Stimulated activated CD4-positive, alpha-beta T cell treated with anti-CD3 and anti-CD28 coated beads, Interleukin-1b, Interleukin-23, amount 100 ng/mL, for 1 hour (primary cell): ENCODE measurements around the gene TSPAN18.

ENCODE experiments used
- DNase-seq, 2 donors: peaks; one replicate each; pipeline ENCODE4 v3.0.0-alpha.2; 2020; ENCODE audit warnings: low read depth in 2 of 2

The TSPAN18 gene

DNA sequence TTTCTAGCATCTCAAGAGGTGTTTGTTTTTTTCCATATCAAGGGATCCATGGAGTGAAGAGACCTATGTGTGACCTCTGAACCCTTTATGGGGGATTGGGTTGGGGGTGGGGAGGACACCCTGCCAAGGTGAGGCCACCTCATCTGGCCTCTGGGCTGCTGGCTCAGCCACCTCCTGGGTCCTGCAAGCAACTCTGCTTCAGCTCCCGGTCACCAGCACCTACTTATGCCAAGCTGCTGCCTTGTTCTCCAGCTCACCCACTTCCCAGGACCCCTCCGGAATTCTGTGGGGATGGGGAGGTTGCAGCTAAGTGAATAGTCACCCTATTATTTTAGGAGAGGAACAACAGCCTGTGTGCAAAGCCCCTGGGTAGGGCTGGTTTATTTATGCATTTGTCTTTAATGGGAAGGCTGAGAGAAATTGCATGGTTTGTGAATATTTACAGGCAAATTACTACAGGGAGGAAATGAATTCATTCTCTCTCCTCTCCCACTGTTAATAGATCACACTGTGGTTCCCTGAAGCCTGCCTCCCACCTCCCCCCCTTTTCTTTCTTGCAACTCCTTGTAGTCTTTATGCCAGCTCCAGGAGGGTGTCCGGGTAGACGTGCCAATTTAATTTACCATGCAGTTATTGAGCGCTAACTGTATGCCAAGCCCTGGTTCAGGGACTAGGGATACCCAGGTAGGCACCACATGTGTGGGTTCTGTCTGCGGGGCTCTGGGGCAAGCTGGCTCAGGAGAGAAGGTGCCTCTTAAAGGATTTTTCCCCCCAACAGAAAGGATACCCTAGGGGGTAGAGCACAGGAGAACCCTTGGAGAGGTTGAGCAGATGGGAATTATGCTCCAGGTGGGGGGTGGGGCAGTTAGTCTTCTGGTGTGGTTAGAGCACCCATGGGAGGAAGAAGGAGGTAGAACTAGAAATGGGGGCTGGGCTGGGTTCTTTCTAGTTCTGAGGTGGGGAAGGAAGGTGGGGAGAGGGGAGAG, 50.7 kb downstream of the TSPAN18 start:
- no peak for DNase-seq

DNA sequence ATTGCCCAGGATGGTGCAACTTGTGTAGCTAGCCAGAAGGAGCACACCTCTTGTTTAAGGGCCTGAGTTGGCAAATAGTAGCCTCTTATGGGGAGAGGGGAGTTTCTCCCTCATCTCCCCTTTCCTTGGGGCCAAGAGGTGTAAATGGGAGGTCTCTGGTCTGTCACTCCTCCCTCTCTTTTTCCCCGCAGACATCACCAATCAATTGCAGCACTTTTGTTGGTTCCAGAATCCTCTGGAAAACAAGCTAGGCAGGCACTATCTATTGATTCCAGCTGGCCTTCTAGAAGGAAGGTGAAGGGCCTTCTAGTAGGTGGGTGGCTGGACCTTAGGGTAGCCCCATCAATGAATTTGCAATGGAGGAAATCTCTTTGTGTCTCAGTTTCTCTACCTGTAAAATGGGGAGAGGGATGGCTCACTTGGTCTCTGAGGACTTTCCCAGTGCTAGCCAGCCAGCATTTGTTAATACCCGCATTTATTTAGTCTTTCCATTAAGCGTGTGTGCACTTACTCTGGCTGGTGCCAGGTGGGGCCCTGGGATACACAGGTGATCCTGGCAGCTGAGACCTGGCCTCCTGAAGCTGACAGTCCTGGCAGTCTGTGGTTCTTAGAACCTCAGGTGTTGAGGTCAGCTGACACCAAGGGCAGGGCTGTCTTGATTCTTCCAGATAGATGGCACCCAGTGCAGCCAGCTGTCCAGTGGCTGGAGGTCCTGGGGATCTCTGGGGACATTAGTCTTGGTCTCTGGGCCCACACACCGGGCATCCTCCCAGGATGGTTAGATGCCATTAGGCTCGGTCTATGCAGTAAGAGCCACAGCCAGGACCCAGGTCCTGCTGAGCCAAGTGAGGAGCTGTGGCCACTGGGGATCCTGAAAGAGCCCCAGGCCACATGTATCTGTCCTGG, 51.7 kb downstream of the TSPAN18 start:
- no peak for DNase-seq

DNA sequence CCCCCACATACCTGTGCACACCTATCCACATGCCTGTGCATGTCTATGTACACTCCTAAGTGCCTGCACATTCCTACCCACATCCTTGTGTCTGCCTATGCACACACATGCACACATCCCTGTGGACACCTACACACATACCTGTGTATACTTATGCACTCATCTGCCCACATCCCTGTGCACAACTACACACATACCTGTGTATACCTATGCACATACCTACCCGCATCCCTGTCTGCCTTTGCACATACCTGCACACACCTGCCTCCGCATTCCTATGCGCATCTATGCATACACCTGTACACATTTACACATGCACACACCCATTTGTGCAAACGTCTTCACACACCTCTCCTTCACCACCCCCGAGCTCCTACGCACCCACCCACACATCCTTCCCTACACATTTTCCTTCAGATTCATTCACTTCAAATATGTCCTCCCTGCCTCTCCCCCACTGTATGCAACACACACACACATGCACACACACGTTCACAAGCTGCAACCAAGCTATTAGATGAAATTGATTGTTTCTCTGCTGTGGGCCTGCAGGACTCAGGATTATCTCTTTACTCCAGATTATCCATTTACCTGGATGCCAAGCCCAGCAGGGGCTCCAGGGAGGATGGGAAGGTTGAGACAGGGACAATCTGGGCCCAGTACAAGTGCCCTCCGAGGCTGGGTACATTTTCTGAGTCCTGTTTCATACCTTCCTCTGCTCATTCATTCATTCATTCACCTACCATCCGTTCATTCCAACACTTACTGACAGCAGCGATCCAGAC, 53.2 kb downstream of the TSPAN18 start:
- DNase-seq = no peak

DNA sequence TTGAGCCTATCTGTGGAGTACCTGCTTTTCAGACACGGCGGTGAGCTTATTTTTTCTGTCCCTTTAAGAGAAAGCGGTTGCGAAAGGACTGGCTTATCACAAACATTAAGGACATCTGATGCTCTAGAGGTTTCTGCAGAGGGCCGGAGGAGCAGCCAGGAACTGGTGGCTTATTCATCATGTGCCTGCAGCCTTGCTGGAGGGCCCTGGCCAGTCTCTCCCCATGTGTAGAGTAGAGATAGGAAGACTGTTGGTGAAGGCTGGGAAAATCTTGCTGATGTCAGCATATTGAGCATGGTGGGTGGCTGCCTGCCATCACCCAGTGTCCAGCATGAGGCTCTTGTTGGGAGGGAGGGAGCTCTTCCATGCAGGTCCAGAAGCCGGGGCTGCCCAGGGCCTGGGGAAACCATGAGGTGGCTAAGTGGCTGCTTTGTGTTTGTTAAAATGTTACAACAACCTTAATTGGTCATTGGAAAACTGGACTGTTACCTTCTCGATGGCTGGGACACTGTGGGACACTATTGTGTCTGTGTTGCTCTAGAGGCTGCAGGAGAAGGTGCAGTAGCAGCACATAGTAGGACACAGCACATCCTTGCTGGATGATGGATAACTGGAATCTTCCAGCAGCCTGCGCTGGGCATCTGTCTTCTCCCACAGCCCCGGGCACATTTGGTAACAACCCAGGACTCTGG, 54.3 kb downstream of the TSPAN18 start:
- DNase-seq = no peak

DNA sequence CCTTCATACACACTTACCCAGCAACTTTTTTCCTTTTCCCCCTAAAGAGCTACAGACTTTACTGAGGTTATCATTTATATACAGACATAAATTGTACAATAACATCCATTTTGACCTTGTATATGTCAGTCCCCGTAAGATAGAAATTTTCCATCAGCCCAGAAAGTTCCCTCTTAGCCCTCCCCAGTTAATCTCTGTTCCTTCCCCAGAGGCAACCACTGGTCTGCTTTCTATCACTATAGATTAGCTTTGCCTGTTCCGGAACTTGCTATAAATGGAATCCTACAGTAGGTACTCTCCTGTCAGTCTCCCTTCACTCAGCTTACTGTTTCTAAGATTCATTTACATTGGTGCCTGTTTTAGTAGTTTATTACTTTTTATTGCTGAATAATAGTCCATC, 54.9 kb downstream of the TSPAN18 start:
- DNase-seq = no peak

DNA sequence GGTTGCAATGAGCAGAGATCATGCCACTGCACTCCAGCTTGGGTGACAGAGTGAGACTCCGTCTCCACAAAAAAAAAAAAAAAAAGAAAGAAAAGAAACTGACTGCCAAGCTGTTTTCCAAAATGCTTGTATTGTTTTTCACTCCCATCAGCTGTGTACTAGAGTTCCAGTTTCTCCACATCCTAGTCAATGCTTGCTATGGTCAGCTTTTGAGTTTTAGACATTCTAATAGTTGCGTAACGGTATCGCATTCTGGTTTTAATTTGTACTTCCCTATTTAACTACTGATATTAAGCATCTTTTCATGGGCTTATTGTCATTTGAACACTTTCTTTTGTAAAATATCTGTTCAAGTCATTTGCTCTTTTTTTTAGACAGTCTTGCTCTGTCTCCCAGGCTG, 55.7 kb downstream of the TSPAN18 start:
- DNase-seq = no peak

DNA sequence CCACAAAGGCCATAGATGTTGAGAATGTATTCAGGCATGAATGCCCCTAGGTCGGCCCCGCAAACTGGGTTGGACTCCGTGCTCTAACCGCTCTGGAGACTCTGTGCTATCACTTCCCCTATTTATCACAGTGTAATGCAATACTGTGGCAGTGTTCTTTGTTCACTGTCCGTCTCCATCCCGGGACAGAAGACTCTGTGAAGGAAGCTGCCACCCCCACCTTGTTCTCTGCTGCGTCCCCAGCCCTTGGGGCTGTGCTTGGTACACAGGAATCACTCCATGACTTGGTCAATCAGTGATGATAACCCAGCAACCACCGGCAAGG, 57.6 kb downstream of the TSPAN18 start:
- DNase-seq = no peak

DNA sequence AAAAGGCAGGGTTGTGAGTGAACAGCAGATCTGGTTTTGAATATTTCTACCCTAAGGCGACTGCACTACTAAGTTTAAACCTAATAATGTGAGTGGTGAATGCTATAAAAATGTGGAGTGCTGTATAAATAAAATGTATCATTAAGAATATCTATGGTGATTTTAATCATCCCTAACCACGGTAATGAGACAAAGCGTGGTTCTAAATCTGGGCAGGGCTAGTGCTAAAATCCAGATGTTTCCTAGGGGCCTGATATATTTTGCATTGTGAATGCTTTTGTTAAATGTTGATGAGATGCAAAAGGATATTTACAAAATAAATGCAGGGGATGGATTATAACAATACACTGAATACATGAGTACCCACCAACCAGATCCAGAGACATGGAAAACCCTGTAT, 58.1 kb downstream of the TSPAN18 start:
- no peak for DNase-seq

DNA sequence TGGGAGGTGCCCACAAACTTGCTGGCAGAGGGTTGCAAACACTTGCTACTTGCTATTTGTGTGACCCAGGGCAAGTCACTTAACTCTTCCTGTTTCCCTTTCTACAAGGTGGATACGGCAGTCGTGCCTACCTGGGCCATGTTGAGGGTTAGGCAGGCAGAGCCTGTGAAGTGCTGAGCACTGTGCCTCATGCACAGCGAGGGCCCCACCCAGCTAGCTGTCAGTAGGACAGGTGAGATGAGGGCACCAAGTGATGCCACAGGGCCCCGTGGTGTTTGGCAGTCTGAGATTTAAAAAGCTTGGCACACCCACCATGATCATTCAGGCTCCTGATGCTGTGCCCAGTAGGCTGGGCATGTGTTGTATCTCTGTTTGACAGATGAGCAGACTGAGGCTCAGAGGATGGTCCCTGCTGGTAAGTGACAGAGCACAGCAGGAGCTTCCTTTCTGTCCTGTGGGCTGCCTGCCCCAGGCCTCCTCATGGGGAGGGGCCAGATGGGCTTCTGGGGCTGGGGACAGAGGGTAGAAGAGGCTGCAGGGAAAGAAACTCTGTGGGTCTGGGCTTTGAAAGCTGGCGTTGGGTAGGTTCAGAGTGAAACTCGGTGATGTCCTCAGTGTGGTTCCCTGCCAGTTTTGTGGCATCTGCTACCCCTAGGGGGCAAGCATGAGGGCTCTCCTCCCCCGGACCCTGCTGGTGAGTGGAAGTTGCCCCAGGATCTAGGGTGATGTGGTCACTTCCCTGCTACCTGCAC, 59.3 kb downstream of the TSPAN18 start:
- no peak for DNase-seq

DNA sequence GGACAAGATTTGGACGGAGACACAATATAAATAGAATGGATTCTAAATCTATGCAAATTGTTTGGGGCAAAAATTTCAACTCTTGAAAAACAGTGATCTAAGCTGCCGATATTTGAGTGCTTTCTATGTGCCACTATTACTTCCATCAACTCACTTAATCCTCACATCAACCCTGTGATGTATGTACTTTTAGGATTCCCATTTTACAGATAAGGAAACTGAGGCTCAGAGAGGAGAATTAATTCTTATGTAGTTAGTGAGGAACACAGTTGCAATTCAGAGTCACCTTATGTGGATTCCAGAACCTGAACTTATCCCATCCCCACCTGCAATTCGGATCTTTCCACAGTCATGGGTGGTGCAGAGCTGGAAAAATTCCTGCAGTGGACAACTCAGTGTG, 60.3 kb downstream of the TSPAN18 start:
- DNase-seq = no peak

DNA sequence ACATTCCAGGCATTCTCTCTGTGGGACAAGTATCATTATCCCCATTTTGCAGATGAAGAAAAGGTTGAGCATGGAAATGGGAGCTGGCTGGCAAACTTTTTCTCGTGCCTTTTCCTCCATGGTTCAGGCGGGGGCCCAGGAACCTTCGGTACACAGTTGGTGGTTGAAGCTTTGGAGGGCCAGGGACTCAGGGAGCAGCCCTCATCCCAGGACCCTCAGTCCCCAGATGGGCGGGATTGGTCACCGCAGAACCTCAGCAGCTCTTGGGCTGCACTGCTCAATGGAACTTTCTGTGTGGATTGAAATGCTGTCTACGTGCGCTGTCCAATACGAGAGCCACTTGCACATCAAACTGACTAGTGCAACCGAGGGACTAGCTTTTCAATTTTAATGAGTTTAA, 61.2 kb downstream of the TSPAN18 start:
- no peak for DNase-seq

DNA sequence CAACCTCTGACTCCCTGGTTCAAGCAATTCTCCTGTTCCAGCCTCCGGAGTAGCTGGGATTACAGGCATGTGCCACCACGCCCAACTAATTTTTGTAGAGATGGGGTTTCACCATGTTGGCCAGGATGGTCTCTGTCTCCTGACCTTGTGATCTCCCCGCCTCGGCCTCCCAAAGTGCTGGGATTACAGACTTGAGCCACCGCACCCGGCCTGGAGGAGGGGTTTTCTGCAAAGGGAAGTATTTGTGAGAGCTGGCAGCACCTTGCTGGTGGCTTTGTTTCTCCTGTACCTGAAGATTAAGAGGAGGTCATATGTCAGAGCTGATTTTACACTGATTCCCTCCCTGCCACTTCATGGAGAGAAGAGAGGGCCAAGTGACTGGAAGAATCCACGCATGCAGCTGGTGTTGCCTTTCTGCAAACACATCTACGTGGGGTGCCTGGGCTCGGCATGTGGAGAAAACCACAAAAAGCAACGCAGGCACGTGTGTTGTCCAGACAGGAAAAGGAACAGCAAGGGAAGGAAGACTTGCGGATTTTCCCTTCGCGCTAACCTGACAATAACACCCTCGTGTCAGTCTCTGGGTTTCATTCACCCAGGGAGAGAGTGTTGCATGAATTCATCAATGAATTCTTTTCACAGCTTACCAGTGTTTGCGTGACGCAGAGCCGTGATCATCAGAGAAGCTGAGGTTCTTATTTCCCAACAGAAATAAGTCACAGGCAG, 61.9 kb downstream of the TSPAN18 start:
- no peak for DNase-seq

DNA sequence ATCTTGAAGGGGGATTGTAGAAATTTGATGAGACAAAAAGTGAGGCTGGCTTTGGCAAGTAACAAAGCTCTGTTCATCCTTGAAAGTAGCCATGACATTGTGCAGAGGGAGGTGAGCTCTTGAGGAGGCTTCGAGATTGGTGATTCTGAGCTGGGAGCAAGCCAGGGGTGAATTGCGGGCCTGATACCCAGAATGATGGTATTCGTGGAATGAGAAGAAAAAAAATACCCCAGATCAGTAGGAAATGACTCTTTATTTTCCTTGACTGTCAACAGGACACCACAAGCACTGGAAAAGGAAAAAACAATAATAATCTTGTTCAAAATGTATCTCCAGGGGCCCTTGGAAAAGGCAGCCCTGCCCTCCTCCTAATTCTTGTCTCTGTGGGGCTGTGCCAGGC, 62.7 kb downstream of the TSPAN18 start:
- DNase-seq = no peak

DNA sequence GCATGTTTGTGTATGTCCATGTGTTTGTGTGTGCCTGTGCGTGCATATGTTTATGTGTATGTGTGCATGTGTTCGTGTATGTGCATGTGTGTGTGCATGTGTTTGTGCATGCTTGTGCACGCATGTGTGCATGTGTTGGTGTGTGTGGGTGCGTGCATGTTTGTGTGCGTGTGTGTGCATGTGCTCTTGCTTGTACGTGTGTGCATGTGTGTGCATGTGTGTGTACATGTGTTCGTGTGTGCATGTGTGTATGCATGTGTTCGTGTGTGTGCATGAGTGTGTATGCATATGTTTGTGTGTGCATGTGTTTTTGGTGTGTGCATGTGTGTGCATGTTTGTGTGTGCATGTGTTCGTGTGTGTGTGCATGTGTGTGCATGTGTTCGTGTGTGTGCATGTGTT, 63.4 kb downstream of the TSPAN18 start:
- no peak for DNase-seq

DNA sequence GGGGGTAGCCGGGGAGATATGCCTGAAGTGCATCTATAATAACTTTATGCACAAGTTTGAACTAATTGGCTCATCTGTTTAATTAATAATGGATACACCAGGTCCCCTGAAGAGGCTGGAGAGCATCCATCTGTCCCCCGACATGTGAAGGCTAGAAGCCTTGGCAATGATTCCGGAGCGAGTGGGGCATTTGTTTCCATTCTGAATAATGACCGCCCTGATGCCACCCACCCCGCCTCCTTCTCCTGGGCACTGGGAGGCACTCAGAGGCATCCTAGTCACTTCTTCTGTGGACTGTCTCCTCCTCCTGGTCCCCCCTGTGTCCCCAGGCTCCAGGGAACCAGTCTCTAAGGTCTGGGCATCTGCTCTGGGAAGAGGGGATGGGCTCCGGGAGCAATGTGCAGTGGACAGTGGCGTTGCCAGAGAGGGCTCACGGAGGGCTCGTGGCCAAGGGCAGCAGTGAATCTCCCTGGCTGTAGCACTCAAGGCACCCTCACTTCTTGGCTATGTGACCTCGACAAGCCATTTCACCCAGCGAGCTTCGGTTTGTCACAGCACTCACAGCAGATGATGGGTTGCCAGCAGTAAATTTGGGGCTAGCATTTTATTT, 64.7 kb downstream of the TSPAN18 start:
- DNase-seq = no peak

DNA sequence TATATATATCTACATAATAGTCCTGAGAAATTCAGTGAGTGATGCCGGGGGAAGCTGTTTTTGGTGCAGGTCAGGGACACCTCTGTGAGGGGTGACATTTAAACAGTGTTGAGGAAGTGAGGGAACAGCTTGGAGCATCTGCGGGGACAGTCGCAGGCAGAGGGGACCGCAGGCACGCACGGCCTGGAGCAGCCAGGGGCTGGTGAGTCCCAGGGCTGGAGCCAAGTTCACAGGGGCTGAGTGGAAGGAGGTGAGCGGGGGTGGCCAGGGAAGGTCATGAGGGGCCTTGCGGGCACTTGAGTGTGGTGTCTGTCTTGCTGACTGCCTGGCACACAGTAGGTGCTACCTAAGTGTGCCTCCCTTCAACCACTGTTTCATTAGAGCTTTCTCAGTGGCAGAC, 65.4 kb downstream of the TSPAN18 start:
- no peak for DNase-seq

DNA sequence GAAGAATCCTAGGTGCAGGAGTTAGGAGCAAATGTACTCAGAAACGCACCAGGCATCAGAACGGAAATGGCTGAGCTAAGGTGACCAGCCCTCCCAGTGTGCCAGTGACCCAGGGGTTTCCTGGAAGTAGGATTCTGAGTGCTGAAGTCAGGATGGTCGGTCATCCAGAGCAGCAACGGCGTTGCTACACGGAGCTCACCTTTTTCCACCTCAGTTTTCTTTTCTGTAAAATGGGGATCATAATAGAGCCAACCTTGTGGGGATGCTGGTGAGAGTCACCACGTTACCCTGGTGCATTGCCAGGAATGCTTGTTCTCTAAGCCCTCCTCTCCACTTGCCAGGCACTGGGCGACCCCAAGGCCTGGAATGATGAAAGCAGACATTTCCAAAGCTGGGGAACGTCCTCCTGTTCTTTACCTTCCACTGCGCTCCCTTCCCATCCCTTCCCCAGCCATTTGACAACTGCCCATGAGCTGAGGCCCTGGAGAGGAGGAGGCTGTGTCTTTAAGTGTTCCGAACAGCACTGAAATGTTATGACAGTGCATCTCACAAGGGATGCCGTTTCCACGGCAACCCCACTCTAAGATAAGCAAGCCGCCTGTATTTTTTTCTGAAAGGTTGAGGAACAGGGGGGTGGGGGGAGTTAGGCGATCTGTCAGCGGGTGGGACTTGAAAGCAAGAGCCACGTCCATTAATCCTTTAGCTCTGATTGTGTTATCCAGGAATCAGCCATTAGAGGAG, 66.8 kb downstream of the TSPAN18 start:
- DNase-seq = no peak

DNA sequence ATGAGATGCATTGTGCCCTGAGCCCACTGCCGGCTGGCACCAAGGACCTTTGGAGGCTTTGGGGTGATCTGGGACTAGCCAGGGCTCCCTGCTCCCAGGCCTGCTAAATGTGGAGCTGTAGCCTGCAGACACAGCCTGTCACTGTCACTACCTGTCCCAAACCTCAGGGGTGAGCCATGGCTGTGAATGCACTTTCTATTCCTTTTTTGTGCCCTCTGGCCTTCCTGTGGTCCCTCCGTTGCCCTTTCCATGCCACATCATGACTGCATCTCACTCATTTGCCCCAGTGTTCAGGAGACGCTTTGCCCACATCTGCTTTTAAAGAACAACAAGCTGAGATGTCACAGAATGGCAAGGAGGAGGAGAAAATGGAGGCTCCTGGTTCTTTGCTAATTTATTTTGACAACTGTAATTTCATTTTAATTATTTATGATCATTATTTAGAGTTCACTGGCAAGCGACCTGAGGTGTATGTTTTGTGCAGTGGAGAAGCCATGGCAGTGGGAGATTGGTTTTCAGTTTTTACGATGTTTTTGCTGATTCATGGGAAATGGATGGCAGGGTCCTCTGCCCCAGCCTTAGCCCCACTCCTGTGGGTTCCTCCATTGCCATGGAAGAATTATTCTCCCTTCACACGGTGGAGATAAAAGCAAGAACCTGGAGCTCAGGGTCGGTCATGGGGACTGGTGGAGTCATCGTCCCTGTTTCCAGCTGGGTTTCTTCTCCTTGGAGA, 69.2 kb downstream of the TSPAN18 start:
- DNase-seq = no peak
